AG10803 (cell line): Measurements from ENCODE around the gene NCMAP.
"Not testable (repeated sequence)": the region's sequence is repeated elsewhere in the genome, so short reads cannot be mapped to it uniquely, and the experiment has no call there.

ENCODE experiments used
- DNase-seq: peaks from one replicate; pipeline ENCODE4 v3.0.0; 2010; ENCODE audit warnings: low read depth
- H3K4me3 ChIP-seq: 2 replicates; pipeline ENCODE4 v1.5.1; 2011; ENCODE audit warnings: mild to moderate bottlenecking, low read length, control low read depth
- TF ChIP-seq, protein P1 (sequence below): conservative IDR thresholded peaks from 2 replicates; pipeline ENCODE4 v1.5.1; 2011; ENCODE audit warnings: mild to moderate bottlenecking, low read length, control low read depth, inconsistent platforms

The NCMAP gene

DNA sequence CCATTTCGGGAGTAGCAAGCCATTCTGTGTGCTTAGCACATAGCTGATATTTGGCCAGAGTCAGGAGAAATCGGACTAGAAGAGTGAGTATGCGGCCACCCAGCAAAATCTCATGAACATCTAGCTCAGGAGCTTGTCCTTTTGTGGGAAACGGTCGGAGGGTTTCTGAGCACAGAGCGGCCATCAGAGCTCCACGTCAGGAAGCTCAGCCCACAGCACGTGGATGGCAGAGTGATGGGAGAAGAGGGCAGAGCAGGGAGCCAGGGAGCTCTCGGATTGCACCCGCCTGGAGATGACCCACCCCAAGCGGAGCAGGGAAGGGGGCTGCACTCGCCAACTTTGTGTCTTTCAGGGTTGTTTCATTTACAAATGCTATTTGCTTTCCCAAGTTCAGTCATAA, 39.4 kb upstream of the NCMAP start:
- no peak overlapping the region for H3K4me3 ChIP-seq
- TF ChIP-seq, protein P1, sequence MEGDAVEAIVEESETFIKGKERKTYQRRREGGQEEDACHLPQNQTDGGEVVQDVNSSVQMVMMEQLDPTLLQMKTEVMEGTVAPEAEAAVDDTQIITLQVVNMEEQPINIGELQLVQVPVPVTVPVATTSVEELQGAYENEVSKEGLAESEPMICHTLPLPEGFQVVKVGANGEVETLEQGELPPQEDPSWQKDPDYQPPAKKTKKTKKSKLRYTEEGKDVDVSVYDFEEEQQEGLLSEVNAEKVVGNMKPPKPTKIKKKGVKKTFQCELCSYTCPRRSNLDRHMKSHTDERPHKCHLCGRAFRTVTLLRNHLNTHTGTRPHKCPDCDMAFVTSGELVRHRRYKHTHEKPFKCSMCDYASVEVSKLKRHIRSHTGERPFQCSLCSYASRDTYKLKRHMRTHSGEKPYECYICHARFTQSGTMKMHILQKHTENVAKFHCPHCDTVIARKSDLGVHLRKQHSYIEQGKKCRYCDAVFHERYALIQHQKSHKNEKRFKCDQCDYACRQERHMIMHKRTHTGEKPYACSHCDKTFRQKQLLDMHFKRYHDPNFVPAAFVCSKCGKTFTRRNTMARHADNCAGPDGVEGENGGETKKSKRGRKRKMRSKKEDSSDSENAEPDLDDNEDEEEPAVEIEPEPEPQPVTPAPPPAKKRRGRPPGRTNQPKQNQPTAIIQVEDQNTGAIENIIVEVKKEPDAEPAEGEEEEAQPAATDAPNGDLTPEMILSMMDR, result no peak
- DNase-seq, result no peak

DNA sequence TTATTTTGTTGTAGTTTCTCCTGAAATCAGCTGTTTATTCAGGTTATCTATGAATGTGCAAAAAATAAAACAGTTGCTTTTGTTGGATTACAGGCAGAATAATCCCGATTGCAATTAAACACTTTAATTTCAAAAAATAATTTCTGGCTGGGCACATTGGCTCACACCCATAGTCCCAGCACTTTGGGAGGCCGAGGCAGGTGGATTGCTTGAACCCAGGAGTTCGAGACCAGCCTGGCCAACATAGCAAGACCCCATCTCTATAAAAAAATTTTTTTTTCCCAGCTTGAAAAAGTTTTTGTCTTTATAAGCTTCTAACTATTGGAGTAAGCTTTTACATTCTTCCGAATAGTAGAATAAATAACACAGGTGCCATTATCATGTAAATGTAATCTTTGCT, 38.0 kb upstream of the NCMAP start:
- DNase-seq, result no peak
- no peak overlapping the region for H3K4me3 ChIP-seq
- TF ChIP-seq, protein P1, result no peak

DNA sequence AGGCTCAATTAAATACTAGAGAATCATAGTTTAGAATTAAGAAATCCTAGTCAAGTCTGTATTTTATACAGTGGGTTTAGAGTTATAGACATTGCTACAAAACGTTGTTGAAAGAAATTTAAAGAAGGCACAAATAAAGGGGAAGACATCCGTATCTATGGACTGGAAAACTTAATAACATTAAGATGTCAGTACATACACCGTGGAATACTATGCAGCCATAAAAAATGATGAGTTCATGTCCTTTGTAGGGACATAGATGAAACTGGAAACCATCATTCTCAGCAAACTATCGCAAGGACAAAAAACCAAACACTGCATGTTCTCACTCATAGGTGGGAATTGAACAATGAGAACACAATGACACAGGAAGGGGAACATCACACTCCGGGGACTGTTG, 35.6 kb upstream of the NCMAP start:
- DNase-seq, H3K4me3 ChIP-seq: not testable (repeated sequence)

DNA sequence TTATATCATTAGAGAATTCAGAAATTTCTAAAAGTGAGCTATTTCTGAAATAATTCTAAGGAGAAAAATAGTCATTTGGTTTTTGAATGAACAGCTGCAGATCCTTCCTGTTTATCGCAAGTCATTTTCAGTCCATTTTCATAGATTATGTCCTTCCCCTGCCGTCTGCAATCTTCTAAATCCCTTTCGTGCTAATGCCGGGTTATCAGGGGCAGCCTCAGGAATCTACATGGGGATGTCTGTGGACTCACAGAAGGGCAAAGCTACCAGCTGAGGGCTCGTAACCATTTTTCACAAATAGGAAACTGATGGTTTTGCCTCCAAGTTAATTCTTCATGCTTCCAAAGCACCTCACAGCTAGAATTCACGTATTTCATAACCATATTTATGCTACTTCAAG, 30.3 kb upstream of the NCMAP start:
- TF ChIP-seq, protein P1, result no peak
- H3K4me3 ChIP-seq, result no peak overlapping the region
- no peak for DNase-seq

DNA sequence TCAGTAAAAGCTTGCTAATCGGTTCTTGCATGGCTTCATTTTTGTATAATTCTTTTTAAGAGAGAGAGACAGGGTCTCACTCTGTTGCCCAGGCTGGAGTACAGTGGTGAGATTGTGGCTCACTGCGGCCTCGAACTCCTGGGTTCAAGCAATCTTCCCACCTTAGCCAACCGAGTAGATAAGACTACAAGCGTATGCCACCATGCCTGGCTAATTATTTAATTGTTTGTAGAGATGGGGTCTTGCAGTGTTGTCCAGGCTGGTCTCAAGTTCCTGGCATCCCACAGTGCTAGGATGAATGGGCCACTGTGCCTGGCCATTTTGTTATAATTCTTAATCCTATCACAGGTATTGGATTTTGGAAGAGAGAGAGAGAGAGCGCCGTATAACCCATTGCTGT, 29.8 kb upstream of the NCMAP start:
- TF ChIP-seq, protein P1, result no peak
- DNase-seq, result no peak
- H3K4me3 ChIP-seq, result no peak overlapping the region

DNA sequence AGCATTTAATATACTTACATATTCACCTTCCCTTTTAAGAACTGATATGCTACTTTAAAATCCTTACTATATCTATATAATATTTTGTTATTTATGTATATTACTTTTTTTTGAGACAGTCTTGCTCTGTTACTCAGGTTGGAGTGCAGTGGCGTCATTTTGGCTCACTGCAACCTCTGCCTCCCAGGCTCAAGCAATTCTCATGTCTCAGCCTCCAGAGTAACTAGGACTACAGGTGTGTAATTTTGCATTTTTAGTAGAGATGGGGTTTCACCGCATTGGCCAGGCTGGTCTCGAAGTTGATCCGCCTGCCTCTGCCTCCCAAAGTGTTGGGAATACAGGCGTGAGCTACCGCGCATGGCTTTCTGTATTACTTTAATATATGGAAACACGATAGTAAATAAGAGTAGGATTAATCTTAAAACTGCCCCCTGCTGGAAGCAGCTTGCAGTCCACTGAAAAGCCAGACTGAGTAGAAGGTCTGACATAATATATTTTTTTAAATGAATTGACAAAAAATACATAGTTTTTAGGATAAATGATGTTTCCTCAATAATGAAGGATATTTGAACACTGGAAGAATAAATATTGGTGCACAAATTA, 28.8 kb upstream of the NCMAP start:
- DNase-seq, result peak; percentile 11
- H3K4me3 ChIP-seq, result no peak overlapping the region
- TF ChIP-seq, protein P1, result peak; percentile 58

DNA sequence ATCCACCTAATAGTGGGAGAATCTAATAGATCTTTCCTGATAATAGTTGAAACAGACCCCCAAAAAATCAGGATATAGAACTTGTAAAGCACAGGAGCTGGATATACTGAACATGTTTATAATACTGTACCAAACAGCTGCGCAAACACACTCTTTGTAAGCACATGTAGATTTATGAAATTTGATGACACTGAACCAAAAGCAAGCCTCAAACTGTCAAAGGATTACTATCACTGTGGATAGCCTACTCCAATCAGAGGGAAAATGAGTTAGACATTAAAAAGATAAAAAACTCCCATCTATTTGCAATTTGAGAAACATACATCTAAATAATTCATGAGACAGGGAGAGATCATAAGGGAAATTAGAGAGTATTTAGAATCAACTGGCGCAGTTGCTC, 27.1 kb upstream of the NCMAP start:
- no peak overlapping the region for H3K4me3 ChIP-seq
- TF ChIP-seq, protein P1, result no peak
- no peak for DNase-seq

DNA sequence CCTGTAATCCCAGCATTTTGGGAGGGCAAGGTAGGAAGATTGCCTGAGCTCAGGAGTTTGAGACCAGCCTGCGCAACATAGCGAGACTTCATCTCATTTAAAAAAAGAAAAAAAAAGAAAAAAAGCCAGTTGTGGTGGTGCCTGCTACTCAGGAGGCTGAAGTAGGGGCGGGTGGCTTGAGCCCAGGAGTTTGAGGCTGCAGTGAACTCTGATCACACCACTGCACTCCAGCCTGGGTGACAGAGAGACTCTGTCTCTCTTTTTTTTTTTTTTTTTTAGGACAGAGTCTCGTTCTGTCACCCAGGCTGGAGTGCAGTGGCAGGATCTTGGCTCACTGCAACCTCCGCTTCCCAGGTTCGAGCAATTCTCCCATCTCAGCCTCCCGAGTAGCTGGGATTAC, 26.6 kb upstream of the NCMAP start:
- DNase-seq, H3K4me3 ChIP-seq: not testable (repeated sequence)
